ENCODE data around the gene IGF1R. TPM values are rescaled to one million over a fixed set of nuclear protein-coding genes. Genes with fewer than 3 reads are reported as not detected.

Gene IGF1R
- total and polyA plus RNA-seq, 2 of the 8 experiments (the other 6 are each of a cell fraction or from before 2014, with no cell fraction given), result 32.9 to 109 TPM

- Histone ChIP-seq H4K8ac (ENCODE audit: extremely low read depth, insufficient read depth, low read length) (no peak overlapping the region), H3K56ac (replicated peaks; ENCODE audit: insufficient read length, low read depth, low read length) (no peak overlapping the region), H3K27ac (ENCODE audit: low read depth, low read length) (no peak overlapping the region), H3K79me1 (ENCODE audit: low read depth, low read length) (peaks cover 3% of the 10 kb centered on the region; the same call in 1 of the 2 replicates), H3K23ac (ENCODE audit: insufficient read length) (no peak overlapping the region), H3K4me2 (ENCODE audit: insufficient read depth in 1 of 2, low read depth in 2 of 2, low read length in 2 of 2) (no peak overlapping the region), H2AFZ (ENCODE audit: low read length) (no peak overlapping the region), H3K4ac (replicated peaks; ENCODE audit: insufficient read length, low read depth, low read length) (no peak overlapping the region), H2BK5ac (ENCODE audit: low read depth, low read length) (no peak overlapping the region), H3K36me3 (ENCODE audit: control insufficient read depth in 2 of 4, insufficient read depth in 4 of 4, low read length in 3 of 4) (peaks cover 0 to 20% (median 11%) of the 10 kb centered on the region in 4 experiments; a peak in 5 of 8 replicates), H2BK20ac (ENCODE audit: low read length) (no peak overlapping the region), H3K14ac (ENCODE audit: insufficient read length) (no peak overlapping the region), H4K5ac (ENCODE audit: insufficient read length, low read depth, low read length) (no peak overlapping the region), H3K79me2 (ENCODE audit: control insufficient read depth in 1 of 2, insufficient read depth in 2 of 2, low read length in 2 of 2) (peaks cover 0 to 25% of the 10 kb centered on the region in 2 experiments; a peak in 3 of 4 replicates), H2BK120ac (replicated peaks; ENCODE audit: low read depth, low read length) (no peak overlapping the region), H3K9ac (replicated peaks in 1 of 4; ENCODE audit: extremely low read depth in 1 of 4, low read depth in 3 of 4, low read length in 3 of 4) (no peak overlapping the region), H4K20me1 (replicated peaks in 1 of 2; ENCODE audit: control insufficient read depth in 1 of 2, insufficient read depth in 2 of 2, low read length in 2 of 2) (peaks cover 0 to 4% of the 10 kb centered on the region in 2 experiments), H3K23me2 (ENCODE audit: low read depth, low read length) (no peaks in the 10 kb centered on the region), H3K4me1 (replicated peaks in 1 of 4; ENCODE audit: control insufficient read depth in 3 of 4, insufficient read depth in 4 of 4, low read length in 3 of 4) (peaks cover 0 to 8% (median 1%) of the 10 kb centered on the region in 4 experiments; a peak in 3 of 7 replicates), H3K27me3 (replicated peaks in 1 of 4; ENCODE audit: control insufficient read depth in 3 of 4, extremely low read depth in 1 of 4, insufficient read depth in 3 of 4, low read length in 3 of 4) (no peaks in the 10 kb centered on the region), H3K9me3 (ENCODE audit: insufficient read depth in 2 of 2, low read depth in 1 of 2, low read length in 1 of 2) (no peaks in the 10 kb centered on the region), H2BK12ac (ENCODE audit: low read depth, low read length) (no peak overlapping the region), H3K18ac (ENCODE audit: extremely low read depth, low read length) (no peak overlapping the region), H2BK15ac (ENCODE audit: low read length) (no peak overlapping the region), H4K91ac (replicated peaks; ENCODE audit: insufficient read length, low read length) (no peak overlapping the region), H2AK5ac (ENCODE audit: low read depth, low read length) (no peak overlapping the region), H3K4me3 (ENCODE audit: extremely low read depth in 1 of 4, insufficient read depth in 2 of 4, low read depth in 3 of 4, low read length in 4 of 4) (no peak overlapping the region)
- WGBS, 2 experiments (ENCODE audit: extremely low coverage in 1 of 2, insufficient coverage in 1 of 2, insufficient read length in 1 of 2, insufficient replicate concordance in 2 of 2, low coverage in 1 of 2, low lambda C conversion rate in 2 of 2, missing lambda C conversion rate in 1 of 2), result 96% methylated on average over 4 of the region's 4 CpGs; no CpG with 5 or more reads in 1 of the 2 experiments
- DNase-seq (ENCODE audit: low read depth in 1 of 2, low spot score in 2 of 2), result no peak
- CTCF ChIA-PET (ENCODE audit: partially characterized antibody), result interaction anchor here (1.8 to 4.9 kb wide), 2 partner anchors 13 to 166 kb away, joined by 4 to 31 read pairs; no protein-coding TSS in a partner anchor
- no peak for FAIRE-seq
- POLR2A ChIA-PET (ENCODE audit: partially characterized antibody), result no interaction called here
- TF ChIP-seq CTCF (IDR thresholded peaks at IDR 0.05; ENCODE audit: control extremely low read depth in 1 of 3, insufficient read depth in 1 of 3, low read depth in 1 of 3, low read length in 3 of 3), result no peak
- TF ChIP-seq CEBPB (IDR thresholded peaks at IDR 0.05; ENCODE audit: low read depth, low read length), result no peak
- TF ChIP-seq GABPA (IDR thresholded peaks at IDR 0.05; ENCODE audit: borderline replicate concordance, insufficient read depth, low read length), result no peak
- no peak for TF ChIP-seq KDM4A (IDR thresholded peaks at IDR 0.05; ENCODE audit: low read depth, low read length, severe bottlenecking)
- no peak for TF ChIP-seq ATF2 (IDR thresholded peaks at IDR 0.05; ENCODE audit: low read length)
Observed at GRCh38 chr15:98894312-98894711, 246.0 kb downstream of the IGF1R start.
